CD4-positive, alpha-beta T cell treated with Interleukin-17A for 4 hours (primary cell): ENCODE measurements around the gene KLF11.
A peak's percentile ranks its signal among the peaks of the same experiment; 100 is the strongest.

Experiments used
- DNase-seq: peaks from one replicate; pipeline ENCODE4 v3.0.0-alpha.2; 2020; ENCODE audit warnings: mixed read lengths

Gene KLF11

GRCh38 chr2:10045561-10046355, 2.4 kb downstream of the KLF11 start:
- DNase-seq = no peak

GRCh38 chr2:10046931-10047330, 3.6 kb downstream of the KLF11 start:
- no peak for DNase-seq

DNA sequence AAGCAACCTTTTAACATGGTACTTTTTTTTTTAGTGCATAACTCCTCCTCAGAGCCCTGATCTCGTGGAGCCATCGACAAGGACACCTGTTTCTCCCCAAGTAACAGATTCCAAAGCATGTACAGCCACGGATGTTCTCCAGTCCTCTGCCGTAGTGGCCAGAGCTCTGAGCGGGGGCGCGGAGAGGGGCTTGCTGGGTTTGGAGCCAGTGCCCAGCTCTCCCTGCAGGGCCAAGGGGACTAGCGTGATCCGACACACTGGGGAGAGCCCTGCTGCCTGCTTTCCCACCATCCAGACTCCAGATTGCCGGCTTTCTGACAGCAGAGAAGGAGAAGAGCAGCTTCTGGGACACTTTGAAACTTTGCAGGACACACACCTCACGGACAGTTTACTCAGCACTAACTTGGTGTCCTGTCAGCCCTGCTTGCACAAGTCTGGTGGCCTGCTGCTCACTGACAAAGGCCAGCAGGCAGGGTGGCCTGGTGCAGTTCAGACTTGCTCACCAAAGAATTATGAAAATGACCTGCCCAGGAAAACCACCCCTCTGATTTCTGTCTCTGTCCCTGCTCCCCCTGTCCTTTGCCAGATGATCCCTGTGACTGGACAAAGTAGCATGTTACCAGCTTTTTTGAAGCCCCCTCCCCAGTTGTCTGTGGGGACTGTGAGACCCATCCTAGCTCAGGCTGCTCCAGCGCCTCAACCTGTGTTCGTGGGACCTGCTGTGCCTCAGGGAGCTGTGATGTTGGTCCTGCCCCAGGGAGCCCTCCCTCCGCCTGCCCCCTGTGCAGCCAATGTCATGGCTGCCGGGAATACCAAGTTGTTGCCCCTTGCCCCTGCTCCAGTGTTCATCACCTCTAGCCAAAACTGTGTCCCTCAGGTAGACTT, 4.5 kb downstream of the KLF11 start:
- no peak for DNase-seq

DNA sequence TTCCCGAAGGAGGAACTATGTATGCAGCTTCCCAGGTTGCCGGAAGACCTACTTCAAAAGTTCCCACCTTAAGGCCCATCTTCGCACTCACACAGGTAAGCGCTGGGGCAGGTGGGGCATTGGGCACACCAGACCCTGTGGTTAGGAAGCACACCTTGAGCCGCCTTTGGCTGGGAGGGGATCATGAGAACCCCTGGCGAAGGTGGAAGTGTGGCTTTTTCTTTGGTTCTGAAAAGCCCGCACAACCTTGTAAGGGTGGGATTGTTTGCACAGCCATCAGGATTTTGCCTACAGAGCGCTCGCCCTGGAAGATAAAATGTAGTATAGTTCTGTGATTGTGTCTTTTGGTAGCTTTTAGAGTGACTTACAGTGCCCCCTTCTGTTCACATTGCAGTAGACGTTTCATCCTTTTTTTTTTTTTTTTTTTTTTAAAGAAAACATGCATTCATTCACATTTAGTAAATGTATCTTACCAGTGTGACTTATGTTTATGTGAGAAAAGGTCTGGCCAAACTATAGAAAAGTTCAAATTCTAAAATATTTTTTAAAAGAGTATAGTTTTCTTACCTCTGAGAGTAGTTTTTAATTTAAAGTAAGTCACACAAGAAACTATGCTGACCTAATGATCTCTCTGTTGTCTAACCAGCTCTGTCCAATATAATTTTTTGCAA, 5.3 kb downstream of the KLF11 start:
- peak; percentile 32 for DNase-seq

DNA sequence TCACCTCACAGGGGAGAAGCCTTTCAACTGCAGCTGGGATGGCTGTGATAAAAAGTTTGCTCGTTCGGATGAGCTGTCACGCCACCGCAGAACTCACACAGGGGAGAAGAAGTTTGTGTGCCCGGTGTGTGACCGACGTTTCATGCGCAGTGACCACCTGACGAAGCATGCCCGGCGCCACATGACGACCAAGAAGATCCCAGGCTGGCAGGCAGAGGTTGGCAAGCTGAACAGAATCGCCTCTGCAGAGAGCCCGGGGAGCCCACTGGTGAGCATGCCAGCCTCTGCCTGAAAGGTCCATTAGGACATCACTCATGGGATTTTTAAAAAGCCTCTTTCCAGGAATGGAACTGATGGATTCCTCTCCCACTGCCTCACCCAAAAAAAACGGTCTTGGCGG, 8.9 kb downstream of the KLF11 start:
- DNase-seq = no peak

- DNase-seq = no peak
Observed at GRCh38 chr2:10053351-10053750, 10.0 kb downstream of the KLF11 start.

GRCh38 chr2:10054424-10054823, 11.1 kb downstream of the KLF11 start:
- DNase-seq = no peak

DNA sequence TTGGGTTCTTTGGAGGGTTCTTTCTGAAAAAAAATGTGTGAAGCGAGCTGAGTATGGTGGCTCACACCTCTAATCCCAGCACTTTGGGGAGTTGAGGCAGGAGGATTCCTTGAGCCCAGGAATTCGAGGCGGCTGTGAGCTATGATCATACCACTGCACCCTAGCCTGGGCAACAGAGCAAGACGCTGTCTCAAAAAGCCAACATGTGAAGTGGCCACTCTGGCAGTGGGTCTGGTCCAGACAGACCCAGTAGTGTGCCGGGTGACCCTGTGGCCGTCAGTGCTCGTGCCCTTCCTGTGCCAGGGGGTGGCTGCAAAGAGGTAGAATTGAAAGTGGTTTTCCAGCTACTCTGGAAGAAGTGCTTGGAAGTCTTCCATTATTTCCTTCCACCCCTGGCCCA, 11.6 kb downstream of the KLF11 start:
- DNase-seq = no peak

- no peak for DNase-seq
Observed at GRCh38 chr2:10056439-10056838, 13.1 kb downstream of the KLF11 start.

DNA sequence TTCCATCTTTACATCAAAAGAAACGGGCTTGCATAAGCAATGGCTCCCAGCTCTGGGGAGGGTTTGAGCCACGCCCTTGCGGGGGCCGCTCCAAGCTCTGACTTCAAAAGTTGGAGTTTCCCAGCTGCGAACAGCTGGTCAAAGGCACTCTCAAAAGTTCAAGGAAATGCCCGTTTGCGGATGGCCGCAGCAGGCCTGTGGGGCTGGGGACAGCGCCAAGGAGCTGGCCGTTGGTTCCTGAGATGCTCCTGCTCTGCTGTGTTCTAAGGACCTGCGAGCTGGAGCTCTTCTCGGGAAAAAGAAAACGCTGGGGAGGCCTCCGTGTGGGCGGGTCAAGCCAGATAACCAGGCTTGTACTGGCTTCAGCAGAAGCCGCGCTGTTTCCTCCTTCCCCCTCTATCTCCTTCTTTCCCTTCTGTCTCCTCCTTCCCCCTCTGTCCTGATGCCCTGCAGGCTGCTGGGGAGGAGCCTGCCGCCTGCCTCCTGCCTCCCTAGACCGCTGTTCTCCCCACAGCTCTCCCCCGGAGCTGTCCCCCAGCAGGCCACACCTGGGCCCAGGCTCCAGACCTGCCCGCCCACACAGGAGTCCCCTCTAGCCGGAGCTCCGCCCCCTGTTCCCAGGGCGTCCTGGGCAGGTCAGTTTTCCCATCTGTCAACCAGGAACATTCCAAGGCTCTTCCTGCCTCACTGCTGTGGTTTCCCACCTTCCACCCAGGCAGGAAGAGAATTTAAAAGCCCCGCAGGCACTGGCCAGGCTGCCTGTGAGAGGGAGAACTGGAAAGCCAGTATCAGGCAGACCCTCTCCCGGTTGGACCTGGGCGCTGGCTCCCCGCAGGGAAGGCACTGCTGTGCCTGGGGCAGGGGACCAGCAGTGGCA, 14.1 kb downstream of the KLF11 start:
- DNase-seq = no peak

DNA sequence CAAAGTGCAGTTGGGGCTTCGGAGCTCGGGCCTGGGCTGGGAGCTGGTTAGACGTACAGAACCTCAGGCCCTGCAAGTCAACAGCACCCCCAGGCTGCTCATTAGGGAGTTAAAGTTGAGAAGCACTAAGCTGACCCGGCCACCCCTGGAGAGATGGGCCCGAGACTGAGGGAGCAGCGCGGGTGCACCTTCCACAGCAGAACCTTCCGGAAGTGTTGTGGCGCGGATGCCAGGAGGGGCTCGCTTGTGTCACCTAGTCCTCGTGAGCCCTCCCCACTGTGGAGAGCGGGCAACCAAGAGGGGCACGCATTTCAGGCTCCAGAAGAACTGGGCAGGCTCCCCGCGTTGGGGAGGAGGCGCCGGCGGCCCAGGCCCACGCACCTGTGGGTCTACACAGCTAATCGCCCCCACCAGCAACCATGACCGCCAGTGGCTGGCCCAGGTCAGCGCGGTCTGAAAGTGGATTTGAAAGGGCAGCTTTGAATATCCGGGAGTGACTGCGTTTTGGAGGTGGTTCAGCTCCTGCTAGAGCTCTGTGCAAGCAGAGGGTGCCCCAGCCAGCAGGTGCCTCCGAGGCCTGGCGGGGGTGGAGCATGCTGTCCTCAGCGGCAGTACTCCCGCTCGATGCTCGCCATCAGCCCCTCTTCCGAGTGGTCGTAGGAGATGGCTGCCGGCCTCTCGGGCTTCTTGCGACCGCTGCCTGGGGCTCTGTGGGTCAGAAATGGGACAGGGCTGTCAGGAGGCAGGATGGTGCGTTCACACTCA, 15.1 kb downstream of the KLF11 start:
- no peak for DNase-seq

GRCh38 chr2:10059016-10059351, 15.6 kb downstream of the KLF11 start:
- no peak for DNase-seq

DNA sequence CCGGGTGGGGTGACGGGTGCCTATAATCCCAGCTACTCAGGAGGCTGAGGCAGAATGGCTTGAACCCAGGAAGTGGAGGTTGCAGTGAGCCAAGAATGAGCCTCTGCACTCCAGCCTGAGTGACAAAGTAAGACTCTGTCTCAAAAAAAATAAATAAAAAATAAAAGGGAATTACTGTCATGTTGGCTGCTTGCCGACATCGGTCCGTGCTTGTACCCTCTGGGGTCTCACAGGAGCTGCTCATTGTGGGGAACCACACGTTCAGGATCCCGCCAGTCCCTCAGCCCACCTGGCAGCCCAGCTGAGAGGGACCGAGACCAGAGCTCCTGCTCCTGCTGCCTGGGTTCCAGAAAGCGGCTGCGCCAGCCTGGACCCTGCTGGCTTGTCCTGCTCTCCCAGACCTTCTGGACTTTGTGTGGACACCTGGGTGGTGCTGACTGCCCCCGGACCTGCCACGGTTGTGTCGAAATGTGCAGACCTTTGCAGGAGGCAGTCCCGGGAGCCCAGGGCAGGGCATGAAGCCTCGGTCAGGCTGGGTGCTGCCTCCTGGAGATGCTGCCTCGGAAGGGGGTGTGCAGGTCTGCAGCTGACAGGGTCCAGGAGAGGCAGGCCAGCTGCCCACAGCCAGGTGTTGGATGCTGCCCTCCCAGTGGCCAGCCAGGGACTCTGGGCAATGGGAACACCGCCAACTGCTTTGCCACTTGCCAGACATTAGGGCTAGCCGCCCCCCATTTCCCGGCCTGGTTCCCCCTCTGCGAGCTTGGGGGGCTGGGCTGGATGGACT, 16.4 kb downstream of the KLF11 start:
- no peak for DNase-seq

DNA sequence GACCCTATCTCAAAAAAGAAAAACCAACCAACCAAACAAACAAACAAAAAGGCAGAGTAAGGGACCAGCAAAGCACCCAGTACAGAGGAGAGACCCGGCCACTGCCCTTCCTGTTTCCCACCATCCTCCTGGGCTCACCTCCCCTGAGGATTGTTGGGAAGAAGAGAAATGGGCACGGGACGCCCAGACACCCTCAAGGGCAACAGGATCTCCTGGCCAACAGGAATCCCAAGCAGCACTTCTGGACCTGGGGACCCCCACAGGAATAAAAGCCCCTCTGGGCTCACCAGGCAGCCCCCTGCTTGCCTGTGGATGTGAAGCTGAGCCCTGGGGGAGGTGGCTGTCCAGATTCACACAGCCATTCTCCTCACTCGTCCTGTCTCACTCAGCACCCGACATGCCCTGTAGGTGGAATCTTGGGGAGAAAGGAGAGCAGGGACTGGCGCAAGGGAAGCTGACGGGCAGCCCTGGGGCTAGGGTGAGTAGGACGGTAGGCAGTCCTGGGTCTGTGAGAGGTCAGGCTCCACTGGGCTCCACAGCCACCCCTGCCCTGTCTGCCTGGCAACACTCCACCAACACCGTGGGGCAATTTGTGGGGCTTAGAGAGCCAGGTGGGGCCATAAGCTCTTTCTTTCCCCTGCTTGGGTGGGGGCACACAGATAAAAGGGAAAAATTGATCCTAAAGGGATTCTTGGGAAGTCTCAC, 18.0 kb downstream of the KLF11 start:
- no peak for DNase-seq

GRCh38 chr2:10062931-10063365, 19.6 kb downstream of the KLF11 start:
- DNase-seq = no peak

- DNase-seq = no peak
Observed at GRCh38 chr2:10063566-10063965, 20.2 kb downstream of the KLF11 start.

GRCh38 chr2:10064932-10065772, 21.8 kb downstream of the KLF11 start:
- DNase-seq = no peak

DNA sequence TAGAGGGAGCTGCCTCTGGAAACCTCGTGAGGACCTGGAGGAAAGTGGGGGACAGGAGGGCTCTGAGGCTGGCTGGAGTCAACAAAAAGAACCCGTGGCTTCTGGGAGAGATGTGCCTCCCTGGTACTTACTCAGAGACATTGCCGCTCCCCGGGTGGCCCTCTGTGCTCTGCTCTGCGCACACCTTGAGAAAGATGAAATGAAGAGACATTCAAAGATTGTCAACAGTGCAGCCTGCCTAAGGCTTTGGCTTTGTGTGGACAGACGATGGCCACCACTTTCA, 22.4 kb downstream of the KLF11 start:
- DNase-seq = no peak

DNA sequence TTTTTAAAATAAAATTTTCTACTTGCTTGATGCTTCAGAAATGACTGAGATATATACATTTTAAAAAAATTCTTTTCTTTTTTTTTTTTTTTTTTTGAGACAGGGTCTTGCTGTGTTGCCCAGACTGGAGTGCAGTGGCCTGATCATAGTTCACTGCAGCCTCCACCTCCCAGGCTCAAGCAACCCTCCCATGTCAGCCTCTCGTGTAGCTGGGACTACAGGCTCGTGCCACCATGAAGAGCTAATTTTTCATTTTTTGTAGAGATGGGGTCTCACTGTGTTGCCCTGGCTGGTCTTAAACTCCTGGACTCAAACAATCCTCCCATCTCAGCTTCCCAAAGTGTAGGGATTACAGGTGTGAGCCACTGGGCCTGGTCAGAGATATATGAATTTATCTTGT, 24.0 kb downstream of the KLF11 start:
- DNase-seq = no peak

GRCh38 chr2:10067881-10068280, 24.5 kb downstream of the KLF11 start:
- DNase-seq = no peak
